Amygdala (tissue), 56 donors: ENCODE measurements around the gene DCAF11.
A peak's percentile ranks its signal among the peaks of the same experiment; 100 is the strongest.

ENCODE experiments used
- DNase-seq, 56 donors: peaks; one replicate each; lab custom pipeline; 2025; lab: John Stamatoyannopoulos, UW

The DCAF11 gene

DNA sequence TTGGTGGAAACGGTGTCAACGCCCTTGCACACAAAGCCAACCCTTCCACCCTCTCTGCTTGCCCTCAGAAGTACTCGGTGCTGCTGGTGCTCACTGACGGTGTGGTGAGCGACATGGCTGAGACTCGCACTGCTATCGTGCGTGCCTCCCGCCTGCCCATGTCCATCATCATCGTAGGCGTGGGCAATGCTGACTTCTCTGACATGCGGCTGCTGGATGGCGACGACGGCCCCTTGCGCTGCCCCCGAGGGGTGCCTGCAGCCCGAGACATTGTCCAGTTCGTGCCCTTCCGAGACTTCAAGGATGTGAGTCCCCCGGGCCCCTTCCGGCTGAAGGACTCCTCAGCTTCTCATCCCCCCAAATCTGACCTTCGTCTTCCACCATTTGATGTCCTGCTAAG is 37.5 kb upstream of the DCAF11 start:
- DNase-seq: no peak

DNA sequence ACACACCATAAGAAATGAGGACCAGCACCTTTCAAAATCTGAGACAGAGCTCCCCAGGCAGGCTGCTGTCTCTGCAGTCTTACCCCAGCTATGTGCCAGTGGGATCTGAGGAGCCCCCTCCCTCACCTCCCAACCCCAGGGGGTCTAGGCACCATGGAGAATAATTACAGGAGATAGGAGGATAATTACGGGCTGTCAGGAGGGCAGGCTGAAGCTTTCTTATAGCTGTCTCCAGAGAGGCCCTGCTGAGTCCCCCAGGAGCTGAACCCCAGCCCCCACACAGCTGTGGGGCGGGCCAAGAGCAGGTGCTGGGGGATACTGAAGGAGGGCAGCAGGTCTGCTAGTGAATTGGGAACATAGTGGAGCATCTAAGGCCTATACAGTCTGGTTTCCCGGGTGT is 36.4 kb upstream of the DCAF11 start:
- DNase-seq: no peak

DNA sequence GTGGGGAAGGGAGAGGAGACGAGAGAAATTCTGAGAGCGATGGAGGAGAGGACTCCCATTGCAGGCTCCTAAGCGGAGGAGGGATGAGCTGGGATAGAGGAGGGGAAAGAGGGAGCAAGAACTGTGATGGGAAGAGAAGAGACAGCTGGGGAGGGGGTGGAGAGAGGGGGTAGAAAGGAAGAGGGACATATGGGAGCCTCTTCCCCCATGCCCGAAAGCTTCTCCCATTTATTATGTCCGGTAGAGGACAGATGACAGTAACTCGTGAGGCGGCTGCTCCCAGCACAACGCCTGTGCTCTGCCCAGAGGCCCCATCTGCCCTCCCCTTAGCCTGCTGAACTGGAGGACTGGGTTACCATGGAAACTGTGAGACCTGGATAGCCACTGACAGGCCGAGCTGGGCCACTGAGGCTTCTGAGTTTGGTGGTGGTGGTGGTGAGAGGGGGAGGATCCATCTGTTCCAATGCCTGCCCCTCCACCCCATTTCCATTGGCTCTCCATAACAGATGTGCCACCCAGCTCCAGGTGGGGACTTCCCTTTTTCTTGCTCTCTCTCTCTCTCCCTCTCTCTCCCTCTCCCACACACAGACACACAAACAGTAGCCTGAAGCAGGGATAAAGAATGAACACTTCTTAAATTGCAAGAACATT is 35.0 kb upstream of the DCAF11 start:
- DNase-seq: peak in 26 of 56 donors; percentile 11 to 67 (median 34)

DNA sequence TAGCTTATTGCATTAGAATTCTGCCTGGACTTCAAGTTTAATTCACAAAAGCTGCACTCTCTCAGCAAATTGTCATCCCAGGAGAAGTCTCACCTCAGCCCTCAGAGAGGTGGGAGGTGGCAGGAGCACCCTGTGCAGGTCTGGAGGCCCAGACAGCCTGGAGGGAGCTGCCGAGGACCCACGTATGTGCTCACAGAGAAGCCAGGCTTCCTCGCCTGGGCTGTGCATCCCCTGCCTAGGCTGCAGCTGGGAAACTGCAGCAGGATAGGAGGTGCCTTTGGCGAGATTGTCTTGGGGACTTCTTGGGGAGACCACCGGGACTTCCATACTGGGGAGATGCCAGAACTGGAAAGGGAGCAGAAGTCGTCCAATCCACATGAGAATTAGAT is 34.4 kb upstream of the DCAF11 start:
- DNase-seq: peak in 2 of 56 donors; percentile 35 to 49

DNA sequence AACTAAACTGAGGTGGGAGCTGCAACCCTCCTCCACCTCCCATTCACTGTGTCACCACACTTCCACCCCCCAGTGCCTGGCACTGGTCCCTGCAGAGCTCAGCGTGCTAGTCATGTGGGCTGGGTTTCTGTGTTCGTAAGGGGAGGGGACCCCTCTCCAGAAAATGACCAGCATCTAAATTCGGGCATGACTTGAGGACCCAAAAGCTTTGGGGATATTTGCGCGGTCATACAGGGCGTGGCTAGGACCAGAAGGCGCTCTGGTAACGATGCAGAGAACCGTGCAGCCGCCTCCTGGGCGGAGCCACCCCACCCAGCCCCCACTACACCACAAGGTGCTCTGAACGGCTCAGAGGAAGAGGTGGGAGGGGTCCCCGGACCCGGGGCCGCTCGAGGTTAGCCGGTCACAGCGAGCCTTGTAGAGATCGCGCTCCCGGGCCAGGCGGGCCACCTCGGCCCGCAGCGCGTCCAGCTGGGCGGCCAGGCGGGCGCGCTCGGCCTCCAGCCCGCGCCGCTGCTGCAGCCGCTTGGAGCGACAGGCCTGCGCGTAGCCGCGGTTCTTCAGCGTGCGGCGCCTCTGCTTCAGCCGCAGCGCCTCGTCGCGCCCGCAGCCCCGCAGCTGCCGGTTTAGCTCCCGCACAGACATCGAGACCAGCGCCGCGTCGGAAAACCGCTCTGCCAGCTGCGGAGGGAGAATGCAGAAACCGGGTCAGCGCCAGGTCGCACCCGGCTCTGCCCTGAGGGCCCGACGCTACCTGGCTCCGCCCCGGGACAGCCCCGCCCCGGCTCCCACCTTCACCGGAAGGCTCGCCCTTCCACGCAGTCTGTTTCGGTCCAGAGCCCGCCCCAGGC is 33.5 kb upstream of the DCAF11 start:
- peak in 39 of 56 donors; percentile 25 to 74 (median 56) for DNase-seq

DNA sequence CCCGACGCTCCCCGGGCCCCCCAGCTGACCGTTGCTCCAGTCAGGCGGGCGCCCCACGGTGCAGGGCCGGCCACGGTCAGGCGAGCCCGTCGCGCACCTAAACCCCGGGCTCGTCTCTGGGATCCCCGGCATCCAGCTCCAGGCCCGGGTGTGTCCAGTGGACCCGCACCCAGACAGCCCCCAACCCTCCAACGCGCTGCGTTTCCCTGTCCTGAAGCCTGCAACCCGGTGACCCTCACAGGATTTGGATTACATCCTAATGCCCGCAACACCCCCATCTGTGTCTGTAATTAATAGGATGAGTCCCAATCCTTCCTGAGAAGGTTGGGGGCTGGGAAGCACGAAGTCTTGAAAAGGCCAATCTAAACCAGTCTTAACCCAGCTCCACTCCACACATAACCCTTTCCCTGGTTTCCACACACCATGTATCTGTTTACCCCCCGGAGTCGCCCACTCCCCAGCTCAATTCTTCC is 32.8 kb upstream of the DCAF11 start:
- DNase-seq: no peak

DNA sequence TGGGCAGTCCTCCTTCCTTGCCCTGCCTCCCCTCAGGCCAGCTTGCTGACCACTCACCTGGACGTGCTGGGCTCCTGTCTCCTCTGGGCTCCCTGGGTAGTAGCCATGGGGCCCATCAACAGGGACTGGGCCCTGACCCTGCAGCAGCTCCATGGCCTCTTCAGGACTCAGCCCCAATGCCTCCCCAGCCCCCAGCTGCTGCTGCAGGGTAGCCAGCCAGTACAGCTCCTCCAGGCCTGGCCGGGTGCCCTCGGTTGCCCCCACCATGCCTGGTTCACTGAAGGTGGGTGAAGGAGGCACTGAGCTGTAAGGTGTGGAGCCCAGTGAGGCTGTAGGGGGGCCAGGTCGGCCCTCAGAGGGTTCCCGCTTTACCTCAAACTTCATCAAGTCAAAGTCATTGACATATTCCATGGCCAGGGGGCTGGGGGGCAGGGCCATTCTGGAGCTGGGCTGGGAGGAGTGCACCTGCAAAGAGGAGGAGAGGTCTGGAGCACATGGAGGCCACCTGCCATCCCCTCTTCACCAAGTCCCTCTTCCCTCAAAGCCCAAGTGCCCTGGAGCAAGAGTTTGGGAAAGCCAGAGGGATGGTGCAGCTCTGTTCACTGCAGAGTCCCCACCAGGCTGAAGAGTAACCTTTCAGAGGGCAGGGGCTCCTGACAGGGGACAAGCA is 32.0 kb upstream of the DCAF11 start:
- DNase-seq: no peak

DNA sequence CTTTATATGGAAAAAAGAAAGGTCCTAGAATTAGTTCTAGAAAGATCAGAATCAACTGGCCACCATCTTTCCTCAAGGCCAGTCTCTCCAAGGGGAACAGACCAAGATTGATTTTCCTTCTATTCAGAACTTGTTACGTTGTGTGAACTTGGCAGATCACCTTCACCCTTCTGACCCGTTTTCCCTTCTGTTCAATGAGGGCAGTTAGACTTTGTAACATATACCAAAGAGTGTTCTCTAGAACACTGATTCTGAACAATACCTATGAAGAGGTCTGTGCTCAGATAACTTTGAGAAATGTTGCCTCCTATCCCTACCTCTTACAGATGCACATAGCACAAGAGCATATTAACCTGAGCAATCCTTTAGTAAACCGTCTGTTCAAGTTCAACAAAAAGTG is 31.1 kb upstream of the DCAF11 start:
- DNase-seq: no peak

DNA sequence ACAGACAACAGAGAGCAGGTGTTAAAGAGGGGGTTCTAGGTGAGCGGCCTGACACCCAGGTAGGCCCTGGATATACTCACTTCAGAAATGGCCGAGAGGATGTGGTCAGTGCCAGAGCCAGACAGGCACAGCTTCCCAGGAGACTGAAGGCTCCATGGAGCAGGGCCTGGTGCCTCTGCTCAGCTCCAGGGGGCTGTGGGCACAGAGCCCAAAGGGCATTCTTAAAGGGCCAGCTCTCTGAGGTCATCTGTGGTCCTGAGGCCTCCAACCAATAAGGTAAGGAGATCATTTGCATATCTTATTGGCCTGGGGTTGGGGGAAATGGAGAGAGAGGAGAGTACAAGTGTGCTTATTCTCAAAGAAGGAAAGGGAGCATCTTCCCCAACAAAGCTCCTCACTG is 30.1 kb upstream of the DCAF11 start:
- DNase-seq: no peak

DNA sequence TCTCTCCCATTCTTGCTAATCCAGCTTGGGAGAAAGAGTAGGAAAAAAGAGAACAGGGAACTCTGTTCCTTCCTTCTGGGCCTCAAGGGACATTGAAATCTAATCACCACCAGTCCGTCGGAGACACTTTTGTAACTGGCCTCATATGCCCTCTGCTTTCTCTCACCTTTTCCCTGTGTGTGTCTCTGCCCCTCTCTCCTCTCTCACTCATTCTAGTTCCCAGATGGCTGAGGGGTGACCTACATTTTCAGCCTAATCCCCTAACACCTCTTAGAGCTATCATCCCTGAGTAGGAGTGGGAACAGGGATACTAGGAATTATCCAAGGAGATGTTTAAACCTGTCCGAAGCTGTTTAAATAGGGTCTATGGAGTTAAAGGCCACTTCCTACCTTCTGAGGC is 29.4 kb upstream of the DCAF11 start:
- no peak for DNase-seq

DNA sequence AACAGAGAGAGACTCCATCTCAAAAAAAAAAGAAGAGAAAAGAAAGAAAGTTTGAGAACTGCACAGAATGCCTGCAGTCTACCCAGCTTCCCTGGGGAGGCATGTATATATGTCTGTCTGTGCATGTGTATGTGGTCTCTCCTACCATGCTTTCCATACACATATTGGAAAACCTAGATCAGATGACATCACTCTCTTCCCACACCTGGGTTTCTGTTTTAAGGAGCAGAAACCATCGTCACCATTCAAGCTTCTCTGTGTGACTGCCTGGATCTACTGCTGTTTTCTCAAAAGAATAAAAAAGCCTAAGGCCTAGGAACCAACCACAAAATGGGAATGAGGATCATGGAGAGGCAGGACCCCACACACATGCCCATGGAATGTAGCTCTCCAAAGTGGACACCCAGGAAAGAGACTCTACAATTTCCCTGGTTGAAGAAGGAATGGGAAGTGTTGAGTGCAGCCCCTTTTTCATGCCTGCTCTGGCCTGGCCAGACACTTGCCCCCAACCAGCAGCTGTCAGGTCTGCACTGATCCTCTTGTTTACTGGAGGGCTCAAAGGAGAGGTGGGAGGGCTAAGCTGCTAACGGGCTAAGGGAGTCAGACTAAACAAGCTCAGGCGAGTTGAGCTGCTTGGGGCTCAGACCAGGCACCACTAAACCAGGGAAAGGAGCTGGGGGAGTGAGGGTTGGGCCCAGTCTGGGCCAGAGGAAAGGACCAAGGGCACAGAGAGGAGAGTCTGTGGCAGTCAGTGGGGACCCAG is 28.2 kb upstream of the DCAF11 start:
- DNase-seq: no peak

DNA sequence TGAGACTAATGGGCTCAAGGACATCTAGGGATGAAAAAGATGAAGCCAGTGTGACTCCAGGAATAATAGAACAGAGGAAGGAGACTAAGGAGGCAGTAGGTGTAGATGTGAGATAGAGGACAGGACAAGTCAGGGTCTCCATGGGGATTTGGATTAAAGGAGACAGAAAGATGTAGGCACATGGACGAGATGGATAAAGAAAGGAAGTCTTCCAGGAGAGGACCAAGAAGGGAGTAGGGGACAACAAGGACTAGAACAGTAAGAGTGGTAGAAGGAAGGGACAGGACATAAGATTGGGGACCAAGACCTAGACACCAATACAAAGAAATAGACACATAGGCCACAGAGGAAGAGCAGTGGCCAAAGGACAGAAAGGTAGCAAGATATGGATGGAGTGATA is 27.6 kb upstream of the DCAF11 start:
- DNase-seq: no peak

DNA sequence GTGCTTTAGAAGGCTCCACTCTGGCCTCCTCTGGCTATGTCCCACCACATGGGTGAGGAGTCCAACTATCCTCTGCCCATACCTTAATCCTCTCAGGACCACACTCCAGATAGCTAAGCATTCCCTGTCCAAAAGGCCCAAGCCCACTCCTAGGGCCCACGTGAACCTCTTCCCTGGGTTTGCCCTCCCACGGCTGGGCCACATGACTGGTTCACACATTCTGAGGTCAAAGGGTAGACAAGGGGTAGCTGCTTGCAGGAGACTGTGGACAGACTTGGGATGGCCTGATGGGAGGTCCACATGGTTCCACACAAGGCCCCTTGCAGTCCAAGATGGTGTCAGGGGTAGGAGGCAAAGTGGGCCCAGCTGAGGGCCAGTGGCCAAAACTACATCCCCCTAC is 26.5 kb upstream of the DCAF11 start:
- no peak for DNase-seq

DNA sequence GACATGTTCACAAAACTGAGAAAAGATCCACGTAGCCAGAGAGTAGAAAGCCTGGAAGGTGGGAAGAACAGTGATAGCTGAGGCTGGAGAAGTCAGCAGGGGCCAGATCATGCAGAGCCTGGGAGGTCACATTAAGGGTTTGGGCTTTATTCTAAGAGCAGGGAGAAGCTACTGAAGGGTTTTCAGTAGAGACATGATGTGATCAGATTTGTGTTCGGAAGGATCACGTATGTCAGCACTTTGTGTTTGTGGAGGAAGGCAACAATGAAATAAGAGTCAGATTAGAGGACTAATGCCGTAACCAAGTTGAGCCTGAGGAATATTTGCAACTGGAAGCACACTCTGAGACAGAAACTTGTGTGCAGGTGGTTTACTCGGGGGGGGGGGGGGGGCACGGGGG is 24.7 kb upstream of the DCAF11 start:
- no peak for DNase-seq

DNA sequence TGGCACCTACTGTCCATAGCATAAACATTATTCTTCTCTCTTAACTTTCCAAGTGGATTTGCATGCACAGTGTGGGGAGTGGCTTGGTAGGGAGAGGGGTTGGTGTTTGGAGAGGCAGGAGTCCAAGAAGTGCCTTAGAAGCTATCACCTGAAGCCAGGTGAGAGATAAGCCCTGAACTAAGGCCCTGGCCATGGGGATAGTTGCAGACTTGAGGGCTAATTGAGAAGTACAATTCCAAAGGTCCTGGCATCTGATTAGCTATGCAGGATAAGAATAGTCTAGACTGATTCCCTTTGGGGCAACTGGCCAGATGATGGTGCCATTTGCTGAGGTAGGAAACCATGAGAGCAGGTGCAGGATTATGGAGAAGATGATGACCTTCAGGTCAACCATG is 22.5 kb upstream of the DCAF11 start:
- DNase-seq: no peak

DNA sequence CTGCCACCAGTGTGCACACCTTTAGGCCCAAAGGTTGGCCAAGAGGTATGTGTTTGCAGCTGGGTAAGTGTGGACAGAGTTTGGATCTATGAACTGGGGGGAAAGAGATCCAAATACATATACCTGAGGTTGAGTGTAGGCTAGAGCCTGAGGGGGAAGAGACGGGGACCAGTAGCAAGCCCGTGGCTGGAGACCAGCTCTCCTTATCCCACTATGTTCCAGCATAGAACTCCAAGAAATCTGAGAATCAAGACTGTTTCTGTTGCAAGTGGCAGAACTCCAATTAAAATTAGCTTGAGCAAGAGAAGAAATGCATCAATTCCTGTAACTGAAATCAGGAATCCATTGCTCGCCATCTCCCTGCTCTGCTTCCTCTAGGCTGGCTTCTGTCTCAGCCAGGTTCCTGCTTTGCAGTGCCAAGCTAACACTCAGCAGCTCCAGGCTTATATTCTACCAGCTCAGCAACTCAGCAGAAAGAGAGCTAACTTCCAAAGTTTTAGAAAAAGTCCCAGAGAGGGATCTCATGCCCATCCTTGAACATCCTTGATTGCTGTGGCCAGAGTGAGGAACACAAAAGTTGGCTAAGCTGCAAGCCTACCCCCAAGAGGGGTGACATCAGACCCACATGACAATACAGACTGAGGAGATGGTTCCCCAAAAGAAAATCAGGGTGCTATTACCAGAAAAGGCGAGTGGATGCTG is 21.9 kb upstream of the DCAF11 start:
- no peak for DNase-seq

DNA sequence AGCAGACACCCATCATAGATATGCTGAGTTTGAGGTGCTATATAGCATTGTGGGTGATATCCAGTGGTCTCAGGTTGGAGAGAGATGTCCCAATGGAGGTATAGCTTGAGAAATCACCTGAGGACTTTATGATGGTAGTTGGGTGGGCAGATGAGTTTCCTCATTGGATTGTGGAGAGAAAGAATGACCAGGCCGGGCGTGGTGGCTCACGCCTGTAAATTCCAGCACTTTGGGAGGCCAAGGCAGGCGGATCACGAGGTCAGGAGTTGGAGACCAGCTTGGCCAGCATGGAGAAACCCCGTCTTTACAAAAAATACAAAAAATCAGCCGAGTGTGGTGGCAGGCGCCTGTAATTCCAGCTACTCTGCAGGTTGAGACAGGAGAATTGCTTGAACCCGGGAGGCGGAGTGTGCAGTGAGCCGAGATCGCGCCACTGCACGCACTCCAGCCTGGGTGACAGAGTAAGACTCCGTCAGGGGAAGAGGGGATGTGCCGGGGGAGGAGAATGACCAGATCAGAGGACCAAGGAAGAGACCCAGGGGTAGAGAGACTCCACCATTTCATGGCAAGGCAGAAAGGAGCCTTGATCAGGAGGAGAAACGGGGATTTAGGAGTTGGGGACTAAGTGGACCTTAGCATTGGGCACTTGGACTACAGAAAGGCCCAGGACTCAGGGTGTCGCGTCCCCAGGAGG is 21.2 kb upstream of the DCAF11 start:
- no peak for DNase-seq

DNA sequence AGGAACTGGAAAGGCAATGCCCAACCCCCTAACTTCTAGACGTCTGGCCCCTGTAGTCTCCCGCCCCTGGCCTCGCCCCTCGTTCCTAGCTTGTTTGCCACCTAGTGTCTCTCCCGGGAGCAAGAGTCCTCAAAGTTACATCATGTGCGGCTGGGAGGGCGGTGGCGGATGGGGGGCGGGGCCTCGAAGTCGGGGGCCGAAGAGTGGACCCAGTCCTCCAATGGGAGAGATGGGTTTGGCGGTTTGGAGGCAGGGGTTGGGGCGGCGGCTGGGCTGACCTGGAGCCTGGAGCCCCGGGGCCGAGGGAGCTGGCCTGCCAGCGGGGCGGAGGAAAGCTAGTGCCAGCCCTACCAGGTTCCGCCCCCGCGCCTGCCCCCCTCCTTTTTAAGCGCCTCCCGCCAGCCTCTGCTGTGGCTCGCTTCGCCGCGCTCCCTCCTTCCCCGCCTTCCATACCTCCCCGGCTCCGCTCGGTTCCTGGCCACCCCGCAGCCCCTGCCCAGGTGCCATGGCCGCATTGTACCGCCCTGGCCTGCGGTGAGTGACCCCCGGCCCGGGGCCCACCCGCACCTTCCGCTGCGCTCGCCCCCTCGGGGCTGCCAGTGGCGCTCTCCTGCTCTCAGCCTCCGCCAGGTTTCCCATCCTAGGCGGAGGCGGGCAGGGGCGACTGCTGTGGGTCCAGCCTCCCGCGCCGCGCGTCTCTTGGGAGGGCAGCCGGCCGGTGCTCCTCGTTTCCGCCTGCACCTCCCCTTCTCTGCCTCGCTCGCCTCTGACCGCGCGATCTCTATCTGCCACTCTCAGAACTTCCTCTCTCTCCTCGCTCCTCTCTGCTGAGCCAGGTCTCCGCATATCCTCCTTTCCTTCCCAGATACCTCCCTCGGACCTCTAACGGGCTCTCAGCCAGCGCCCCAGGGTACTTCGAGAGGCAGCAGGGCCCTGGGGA is 20.4 kb upstream of the DCAF11 start, which contains the start of gene PCK2:
TSS of gene PCK2 (plus strand) at position 411 of the 940 bp plus-strand sequence. CDS start at position 506, 95 bp downstream.
- DNase-seq: peak in 49 of 56 donors; percentile 21 to 90 (median 62)
